ENCODE results near the gene C1orf74. TPM values are rescaled to one million over a fixed set of nuclear protein-coding genes. Genes with fewer than 3 reads are reported as not detected.
A peak's percentile ranks its signal among the peaks of the same experiment; 100 is the strongest.

C1orf74 gene
- total RNA-seq, 1 donor from 2014 or later = 6.8 TPM

GRCh38 chr1:209746451-209747165, 37.8 kb downstream of the C1orf74 start:
- FAIRE-seq (no peak), DNase-seq (ENCODE audit: low read depth) (peak; percentile 81)
- TF ChIP-seq CTCF (IDR thresholded peaks at IDR 0.05; ENCODE audit: insufficient read depth, low read length, severe bottlenecking) = no peak
- Histone ChIP-seq H3K36me3 (ENCODE audit: control insufficient read depth, insufficient read depth, low read length) (no peaks in the 10 kb centered on the region), H3K27me3 (ENCODE audit: control insufficient read depth, insufficient read depth, low read length) (no peaks in the 10 kb centered on the region), H3K4me3 (ENCODE audit: low read depth, low read length) (no peak overlapping the region)

DNA sequence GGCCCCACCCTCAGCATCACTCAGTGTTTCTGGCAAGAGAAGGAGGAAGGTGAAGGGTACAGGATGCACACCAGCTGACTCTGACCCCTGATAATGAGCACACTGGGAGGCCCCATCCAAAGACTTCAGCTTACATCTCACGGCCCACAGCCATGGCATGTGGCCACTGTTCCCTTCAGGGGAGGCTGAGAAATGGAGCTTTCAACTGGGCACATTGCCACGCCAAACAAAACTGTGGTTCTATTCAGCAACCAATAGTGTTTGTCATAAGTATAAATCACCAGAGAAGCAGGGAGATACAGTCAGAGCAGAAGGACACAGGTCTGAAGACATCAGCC, 41.2 kb downstream of the C1orf74 start:
- DNase-seq (ENCODE audit: low read depth) = peak; percentile 35
- no peak for FAIRE-seq
- H3K4me3 ChIP-seq (ENCODE audit: low read depth, low read length) = no peak overlapping the region
- H3K27me3 ChIP-seq (ENCODE audit: control insufficient read depth, insufficient read depth, low read length) = no peaks in the 10 kb centered on the region
- no peaks in the 10 kb centered on the region for H3K36me3 ChIP-seq (ENCODE audit: control insufficient read depth, insufficient read depth, low read length)
- no peak for TF ChIP-seq CTCF (IDR thresholded peaks at IDR 0.05; ENCODE audit: insufficient read depth, low read length, severe bottlenecking)

DNA sequence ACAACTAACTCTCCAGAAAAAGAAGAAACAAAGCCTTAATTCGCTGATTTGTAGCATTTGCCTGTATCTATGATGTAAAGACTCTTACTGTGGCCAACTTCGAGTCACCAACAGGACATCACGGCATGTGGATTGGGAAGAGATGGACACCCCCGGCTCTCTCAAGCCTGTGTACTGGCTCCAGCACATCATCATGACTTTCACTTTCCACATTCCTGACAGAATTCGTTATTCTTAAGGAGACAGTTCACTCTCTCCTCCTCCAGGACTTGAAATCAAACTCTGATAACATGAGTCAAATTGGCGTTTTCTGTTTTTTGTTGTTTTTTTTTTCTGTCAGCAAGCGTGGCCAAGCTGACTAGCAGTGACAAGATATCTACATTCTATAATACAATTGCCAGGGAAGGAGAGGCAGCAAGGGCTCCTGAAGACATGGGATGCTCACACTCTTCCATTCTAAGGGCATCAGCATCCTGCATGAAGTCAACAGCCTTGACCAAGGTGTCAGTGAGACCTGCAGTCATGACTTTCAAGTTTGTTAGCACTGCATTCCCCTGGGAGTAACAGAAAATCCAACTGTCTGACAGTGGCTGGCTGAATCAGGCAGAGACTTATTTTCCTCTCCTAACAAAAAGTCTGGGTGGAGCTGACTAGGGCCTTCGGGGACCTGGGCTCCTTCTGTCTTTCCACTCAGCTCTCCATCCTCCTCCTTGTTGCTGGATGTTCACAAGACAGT, 41.8 kb downstream of the C1orf74 start:
- no peak for DNase-seq (ENCODE audit: low read depth)
- TF ChIP-seq CTCF (IDR thresholded peaks at IDR 0.05; ENCODE audit: insufficient read depth, low read length, severe bottlenecking) = no peak
- no peak for FAIRE-seq
- H3K27me3 ChIP-seq (ENCODE audit: control insufficient read depth, insufficient read depth, low read length) = no peaks in the 10 kb centered on the region
- H3K4me3 ChIP-seq (ENCODE audit: low read depth, low read length) = no peak overlapping the region
- no peaks in the 10 kb centered on the region for H3K36me3 ChIP-seq (ENCODE audit: control insufficient read depth, insufficient read depth, low read length)

GRCh38 chr1:209741889-209742288, 42.5 kb downstream of the C1orf74 start:
- peak; percentile 62 for FAIRE-seq
- no peak for DNase-seq (ENCODE audit: low read depth)
- TF ChIP-seq CTCF (IDR thresholded peaks at IDR 0.05; ENCODE audit: insufficient read depth, low read length, severe bottlenecking) = no peak
- Histone ChIP-seq H3K4me3 (ENCODE audit: low read depth, low read length) (no peak overlapping the region), H3K36me3 (ENCODE audit: control insufficient read depth, insufficient read depth, low read length) (no peaks in the 10 kb centered on the region), H3K27me3 (ENCODE audit: control insufficient read depth, insufficient read depth, low read length) (no peaks in the 10 kb centered on the region)

DNA sequence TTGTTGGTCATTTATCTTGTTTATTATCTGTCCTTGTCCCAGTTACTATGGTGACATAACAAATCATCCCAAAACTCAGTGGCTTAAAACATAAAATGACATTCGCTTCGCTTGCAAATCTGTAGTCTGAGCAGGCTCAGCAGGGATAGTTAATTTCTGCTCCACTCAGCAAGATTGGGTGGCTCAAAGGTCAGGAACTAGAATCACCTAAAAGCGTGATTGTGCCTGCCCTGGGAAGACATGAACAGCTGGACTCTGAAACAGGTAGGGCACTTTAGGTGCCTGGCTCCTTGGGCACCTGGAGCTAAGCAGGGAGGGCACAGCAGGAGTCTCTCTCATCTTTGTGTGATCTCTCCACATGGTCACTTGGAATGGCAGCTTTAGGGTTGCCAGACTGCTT, 43.2 kb downstream of the C1orf74 start:
- FAIRE-seq (no peak), DNase-seq (ENCODE audit: low read depth) (no peak)
- Histone ChIP-seq H3K4me3 (ENCODE audit: low read depth, low read length) (no peak overlapping the region), H3K36me3 (ENCODE audit: control insufficient read depth, insufficient read depth, low read length) (no peaks in the 10 kb centered on the region), H3K27me3 (ENCODE audit: control insufficient read depth, insufficient read depth, low read length) (no peaks in the 10 kb centered on the region)
- no peak for TF ChIP-seq CTCF (IDR thresholded peaks at IDR 0.05; ENCODE audit: insufficient read depth, low read length, severe bottlenecking)

Data from bronchial epithelial cell (primary cell).